Measurements from ENCODE around the gene EPN3.

EPN3 gene

GRCh38 chr17:50550661-50551432 lies 18.3 kb downstream of the EPN3 start:
- DNase-seq: peak in 12 of 14 donors; percentile 34 to 84 (median 50)

GRCh38 chr17:50551433-50551815 lies 18.9 kb downstream of the EPN3 start:
- DNase-seq: no peak

GRCh38 chr17:50551884-50552283 lies 19.3 kb downstream of the EPN3 start:
- DNase-seq: no peak

DNA sequence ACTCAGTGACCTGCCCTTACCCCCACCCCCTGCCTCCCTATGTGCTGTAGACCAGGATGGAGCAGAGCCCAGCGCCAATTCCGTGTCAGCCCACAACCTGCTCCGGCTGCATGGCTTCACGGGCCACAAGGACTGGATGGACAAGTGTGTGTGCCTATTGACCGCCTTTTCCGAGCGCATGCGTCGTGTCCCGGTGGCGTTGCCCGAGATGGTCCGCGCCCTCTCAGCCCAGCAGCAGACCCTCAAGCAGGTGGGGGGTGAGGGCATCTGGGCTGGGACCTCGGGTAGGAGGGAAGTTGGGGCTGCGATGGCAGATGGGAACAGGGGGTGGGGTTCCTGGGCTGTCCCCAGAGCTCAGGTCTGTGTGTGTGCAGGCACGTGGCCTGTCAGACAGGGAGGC lies 21.7 kb downstream of the EPN3 start:
- no peak for DNase-seq

GRCh38 chr17:50556803-50557202 lies 24.3 kb downstream of the EPN3 start:
- DNase-seq: peak in 7 of 14 donors; percentile 24 to 100 (median 56)

DNA sequence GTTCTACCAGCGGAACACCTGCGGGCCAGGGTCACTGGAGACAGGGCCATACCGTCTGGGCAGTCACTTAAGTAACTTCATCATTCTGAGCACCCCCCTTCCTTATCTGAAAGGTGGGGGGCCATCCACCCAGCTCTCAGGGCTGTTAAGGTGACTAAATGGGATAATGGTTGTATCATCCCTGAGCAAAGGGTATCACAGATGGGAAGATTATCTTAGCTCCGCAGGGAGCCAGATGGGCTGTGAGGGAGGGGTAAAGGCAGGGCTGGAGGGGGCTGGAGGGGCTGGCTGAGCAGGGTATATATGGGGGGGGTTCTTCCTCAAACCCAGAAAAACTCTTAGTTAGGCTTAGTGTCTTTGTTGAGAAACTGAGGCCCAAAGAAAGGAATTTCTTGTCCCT lies 25.1 kb downstream of the EPN3 start:
- no peak for DNase-seq

DNA sequence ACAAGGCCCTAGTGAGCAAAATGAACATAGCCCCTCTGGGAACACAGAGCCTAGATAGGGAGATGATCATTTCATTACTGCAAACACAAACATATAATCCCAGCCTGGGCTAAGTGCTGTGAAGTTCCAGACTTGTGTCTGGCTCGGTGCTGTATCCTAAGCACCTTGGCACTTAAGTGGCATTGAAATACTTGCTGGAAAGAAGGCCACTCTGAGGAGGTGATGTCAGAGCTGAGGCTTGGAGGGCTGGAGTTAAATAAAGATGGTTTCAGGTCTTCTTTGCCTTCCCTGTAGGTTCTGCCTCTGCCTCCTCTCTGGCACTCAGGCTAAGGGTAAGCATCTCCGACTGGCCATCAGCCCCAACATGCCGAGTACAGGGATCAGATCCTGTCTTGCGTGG lies 25.6 kb downstream of the EPN3 start:
- peak in 1 of 14 donors; percentile 21 for DNase-seq

DNA sequence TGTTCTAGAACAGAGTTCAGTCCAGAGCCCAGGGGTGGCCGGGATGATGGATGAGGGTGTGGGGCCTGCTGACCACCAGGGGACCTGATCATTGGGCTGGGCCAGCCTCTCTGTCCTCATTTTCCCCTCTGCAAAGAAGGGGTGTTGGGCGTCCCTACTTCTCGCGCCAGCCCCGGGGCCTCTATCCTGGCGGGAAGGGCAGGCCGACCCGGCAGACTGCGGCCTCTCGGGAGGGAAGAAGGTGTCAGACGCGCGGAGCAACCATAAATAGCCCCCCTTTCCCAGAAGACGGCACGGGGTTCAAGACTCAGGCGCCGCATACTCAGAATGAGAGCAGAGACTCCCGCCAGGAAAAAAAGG lies 26.0 kb downstream of the EPN3 start:
- DNase-seq: no peak

DNA sequence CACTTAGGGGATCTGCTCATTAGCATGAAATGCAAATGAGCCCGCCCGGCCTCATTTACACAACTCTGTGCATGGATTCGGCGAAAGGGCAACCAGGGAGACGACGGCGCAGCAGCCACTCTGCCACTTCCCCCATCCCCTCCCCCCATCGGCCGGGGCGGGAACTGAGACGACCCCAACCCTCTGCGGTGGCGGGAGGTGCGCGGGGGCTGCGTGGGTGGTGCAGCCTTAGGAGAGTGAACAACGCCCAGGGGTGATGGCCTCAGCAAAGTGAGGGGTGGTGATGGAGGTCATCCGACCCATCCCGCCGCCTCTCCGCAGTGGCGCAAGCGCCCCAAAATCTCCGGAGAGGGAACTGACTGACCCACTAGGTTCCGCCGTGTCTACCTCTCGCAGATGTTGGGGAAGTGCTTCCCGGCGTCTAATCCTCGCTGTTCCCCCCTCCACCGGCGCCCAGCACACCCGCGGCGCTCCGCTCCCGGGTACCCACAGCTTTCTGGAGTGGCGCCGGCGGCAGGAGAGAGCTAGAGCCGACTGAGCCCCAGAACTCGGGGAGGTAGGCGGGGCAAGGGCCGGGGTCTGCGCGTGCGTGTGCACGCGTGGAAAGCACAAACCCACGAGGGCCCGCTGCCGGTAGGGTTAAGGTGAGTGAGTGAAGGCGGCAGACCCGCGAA lies 26.5 kb downstream of the EPN3 start:
- peak in 1 of 14 donors; percentile 10 for DNase-seq

GRCh38 chr17:50559674-50560184 lies 27.2 kb downstream of the EPN3 start:
- no peak for DNase-seq

DNA sequence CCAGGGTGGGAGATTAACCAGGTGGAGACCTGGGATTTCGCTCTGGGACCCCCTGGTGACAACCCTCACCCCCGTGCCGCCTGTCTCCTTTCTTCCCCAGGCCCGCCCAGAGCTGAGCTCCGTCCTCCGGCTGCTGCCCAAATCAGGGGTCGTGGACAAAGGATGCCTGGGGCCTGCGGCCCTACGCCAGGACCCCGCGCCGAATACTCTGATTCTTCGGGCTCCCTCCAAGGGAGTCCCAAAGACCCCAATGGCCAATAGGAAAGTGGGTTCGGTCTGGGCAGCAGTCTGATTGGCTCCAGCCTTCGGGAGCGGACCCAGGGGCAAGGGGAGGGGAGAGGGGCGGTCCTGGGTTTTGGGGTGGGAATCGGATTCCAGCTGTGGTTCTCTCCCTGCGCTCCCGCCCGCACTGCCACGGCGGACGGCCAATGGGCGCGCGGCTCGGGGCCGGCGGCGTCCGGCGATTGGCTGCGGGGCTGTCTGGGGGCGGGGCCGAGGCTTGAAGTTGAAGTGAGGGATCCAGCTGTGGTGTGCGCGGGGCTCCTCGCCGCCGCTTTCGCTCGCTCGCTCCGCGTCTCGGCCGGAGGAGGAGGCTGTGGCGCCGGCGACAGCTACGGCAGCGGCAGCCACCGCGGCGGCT lies 27.8 kb downstream of the EPN3 start, which contains the start of gene CACNA1G:
Gene CACNA1G (plus strand): TSS at position 531 of the 640 bp plus-strand sequence. CDS start 745 bp downstream, outside the sequence.
- peak in 13 of 14 donors; percentile 22 to 82 (median 63) for DNase-seq

DNA sequence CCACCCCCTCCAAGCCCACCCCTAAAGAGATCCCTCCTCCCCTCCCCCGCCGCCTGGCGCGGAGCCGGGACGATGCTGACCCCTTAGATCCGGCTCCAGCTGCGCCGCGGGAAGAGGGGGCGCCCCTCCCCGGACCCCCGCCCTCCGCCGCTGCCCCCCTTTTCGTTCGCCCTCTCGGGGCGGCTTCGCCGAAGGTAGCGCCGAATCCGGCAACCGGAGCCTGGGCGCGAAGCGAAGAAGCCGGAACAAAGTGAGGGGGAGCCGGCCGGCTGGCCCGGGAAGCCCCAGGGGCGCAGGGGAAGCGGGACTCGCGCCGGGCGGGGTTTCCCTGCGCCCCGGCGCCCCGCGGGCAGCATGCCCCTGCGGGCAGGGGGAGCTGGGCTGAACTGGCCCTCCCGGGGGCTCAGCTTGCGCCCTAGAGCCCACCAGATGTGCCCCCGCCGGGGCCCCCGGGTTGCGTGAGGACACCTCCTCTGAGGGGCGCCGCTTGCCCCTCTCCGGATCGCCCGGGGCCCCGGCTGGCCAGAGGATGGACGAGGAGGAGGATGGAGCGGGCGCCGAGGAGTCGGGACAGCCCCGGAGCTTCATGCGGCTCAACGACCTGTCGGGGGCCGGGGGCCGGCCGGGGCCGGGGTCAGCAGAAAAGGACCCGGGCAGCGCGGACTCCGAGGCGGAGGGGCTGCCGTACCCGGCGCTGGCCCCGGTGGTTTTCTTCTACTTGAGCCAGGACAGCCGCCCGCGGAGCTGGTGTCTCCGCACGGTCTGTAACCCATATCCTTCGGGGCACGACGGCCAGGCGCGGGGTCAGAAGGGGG lies 28.6 kb downstream of the EPN3 start:
- DNase-seq: no peak

- no peak for DNase-seq
These were observed 29.2 kb downstream of the EPN3 start for GRCh38 chr17:50561746-50562141.

- DNase-seq: no peak
These were observed 29.9 kb downstream of the EPN3 start for GRCh38 chr17:50562242-50563091.

DNA sequence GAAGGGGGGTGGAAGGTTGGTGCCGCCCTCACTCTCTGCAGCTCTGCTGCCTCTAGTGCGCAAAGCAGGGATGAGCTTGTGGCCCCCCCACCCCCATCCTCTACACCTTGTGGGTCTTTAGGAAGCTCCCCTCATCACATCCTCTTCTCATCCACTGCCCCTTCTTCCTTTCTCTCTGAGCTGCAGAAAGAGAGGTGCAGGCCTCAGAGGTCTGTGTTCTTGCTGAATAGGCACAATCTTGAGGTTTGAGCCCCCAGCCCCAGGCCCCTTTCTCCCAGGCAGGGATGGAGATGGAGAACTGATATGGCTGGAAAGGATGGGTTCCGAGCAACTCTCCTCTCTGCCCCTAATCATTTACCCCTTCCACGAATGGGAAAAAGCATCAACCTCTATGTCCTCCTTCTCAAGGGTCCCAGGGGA lies 30.6 kb downstream of the EPN3 start:
- DNase-seq: no peak

DNA sequence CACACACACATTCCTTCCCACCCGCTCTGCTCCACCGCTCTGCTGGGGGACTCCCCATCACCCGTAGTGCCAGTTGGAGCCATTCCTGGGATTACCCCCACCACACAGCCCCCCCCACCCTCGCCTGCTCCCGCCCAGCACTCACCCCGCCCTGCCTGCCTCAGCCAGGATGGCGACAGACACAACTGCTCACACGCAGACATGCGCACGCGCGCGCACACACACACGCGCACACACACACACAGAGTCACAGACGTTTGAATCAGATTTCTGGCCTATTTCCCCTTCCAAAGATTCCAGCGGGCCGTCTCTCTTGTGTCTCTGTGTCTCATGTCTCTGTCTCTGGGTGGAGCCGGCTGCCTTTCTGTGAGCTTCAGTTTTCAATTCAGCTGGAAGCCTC lies 32.4 kb downstream of the EPN3 start:
- DNase-seq: peak in 3 of 14 donors; percentile 10 to 40 (median 36)

DNA sequence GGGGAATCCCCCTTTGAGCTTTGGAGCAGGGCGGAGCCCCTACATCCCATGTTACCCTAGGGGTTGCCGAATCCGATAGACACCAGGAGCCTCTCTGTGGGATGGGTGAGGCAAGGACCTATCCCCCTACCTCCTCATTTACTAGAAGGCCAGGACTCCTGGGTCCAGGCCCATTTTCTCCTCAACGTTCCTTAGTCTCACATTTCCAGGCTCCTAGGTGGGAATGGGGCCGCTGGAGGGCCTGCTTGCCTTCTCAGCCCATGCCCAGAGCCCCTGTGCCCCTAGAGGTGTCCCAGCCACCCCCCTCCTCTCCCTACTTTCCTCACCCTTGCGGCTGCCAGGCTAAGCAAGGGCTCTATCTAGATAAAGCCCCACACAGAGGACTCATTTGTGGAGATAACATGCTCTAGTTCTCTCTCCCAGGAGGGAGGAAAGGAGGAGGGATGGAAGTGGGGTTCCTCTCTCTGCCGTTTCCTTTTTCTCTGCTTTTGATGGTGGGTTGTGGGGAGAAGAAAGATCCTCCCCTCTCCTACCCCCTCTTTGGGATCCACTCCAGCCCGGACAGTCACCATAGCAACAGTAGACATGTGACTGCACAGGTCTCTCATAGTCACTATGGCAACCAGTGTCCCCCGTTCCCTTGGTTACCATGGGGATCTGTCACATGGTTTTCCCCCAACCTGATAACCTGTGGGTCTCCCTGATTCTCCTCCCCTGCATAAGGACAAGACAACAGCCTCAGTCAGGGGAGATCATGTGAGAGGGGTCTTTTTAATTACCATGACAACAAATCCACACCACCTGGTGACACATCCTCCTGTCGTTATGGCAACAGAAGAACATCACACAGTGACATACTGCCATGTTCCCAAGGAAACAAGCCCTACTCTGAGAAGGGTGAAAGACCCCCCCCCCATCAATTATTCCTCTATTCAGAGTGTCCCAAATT lies 33.1 kb downstream of the EPN3 start:
- peak in 2 of 14 donors; percentile 29 to 92 for DNase-seq

GRCh38 chr17:50566886-50567285 lies 34.4 kb downstream of the EPN3 start:
- no peak for DNase-seq

- DNase-seq: no peak
These were observed 36.1 kb downstream of the EPN3 start for GRCh38 chr17:50568659-50569058.

GRCh38 chr17:50569592-50569991 lies 37.1 kb downstream of the EPN3 start:
- DNase-seq: no peak

Data from C1 segment of cervical spinal cord (tissue), 14 donors.